DOHH2 (cell line): ENCODE data around the gene MEF2A.

Experiments
- EZH2phosphoT487 ChIP-seq: fragments of 200-600 bp; sonication (generic); IDR thresholded peaks from 2 replicates; pipeline ENCODE4 v1.6.1; 2017; ENCODE audit warnings: borderline replicate concordance, mild to moderate bottlenecking, antibody characterized with exemption, low read length, moderate library complexity, mixed read lengths
- TF ChIP-seq, protein P1 (sequence below): fragments of 200-600 bp; sonication (generic); IDR thresholded peaks from one replicate; pipeline ENCODE4 v1.5.1; 2014; ENCODE audit warnings: antibody characterized with exemption, mild to moderate bottlenecking, low read depth, low read length; ENCODE audit not compliant: poor library complexity, severe bottlenecking

GRCh38 chr15:99580076-99580475 is 14.3 kb downstream of the MEF2A start:
- TF ChIP-seq, protein P1, sequence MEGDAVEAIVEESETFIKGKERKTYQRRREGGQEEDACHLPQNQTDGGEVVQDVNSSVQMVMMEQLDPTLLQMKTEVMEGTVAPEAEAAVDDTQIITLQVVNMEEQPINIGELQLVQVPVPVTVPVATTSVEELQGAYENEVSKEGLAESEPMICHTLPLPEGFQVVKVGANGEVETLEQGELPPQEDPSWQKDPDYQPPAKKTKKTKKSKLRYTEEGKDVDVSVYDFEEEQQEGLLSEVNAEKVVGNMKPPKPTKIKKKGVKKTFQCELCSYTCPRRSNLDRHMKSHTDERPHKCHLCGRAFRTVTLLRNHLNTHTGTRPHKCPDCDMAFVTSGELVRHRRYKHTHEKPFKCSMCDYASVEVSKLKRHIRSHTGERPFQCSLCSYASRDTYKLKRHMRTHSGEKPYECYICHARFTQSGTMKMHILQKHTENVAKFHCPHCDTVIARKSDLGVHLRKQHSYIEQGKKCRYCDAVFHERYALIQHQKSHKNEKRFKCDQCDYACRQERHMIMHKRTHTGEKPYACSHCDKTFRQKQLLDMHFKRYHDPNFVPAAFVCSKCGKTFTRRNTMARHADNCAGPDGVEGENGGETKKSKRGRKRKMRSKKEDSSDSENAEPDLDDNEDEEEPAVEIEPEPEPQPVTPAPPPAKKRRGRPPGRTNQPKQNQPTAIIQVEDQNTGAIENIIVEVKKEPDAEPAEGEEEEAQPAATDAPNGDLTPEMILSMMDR = no peak
- no peak for TF ChIP-seq EZH2phosphoT487
